ENCODE results near the gene RERE.

Gene RERE

GRCh38 chr1:8753736-8754135 lies 63.7 kb downstream of the RERE start:
- DNase-seq (ENCODE audit: low read depth), result no peak
- TF ChIP-seq CTCF (IDR thresholded peaks at IDR 0.05; ENCODE audit: control insufficient read depth, extremely low read depth, insufficient read depth), result no peak
- H3K4me3 ChIP-seq (ENCODE audit: low read depth, low read length), result no peak overlapping the region

- DNase-seq (ENCODE audit: low read depth), result no peak
- no peak for TF ChIP-seq CTCF (IDR thresholded peaks at IDR 0.05; ENCODE audit: control insufficient read depth, extremely low read depth, insufficient read depth)
- H3K4me3 ChIP-seq (ENCODE audit: low read depth, low read length), result no peak overlapping the region
Observed at GRCh38 chr1:8752921-8753713, 64.3 kb downstream of the RERE start.

GRCh38 chr1:8752411-8752810 lies 65.0 kb downstream of the RERE start:
- no peak overlapping the region for H3K4me3 ChIP-seq (ENCODE audit: low read depth, low read length)
- no peak for DNase-seq (ENCODE audit: low read depth)
- no peak for TF ChIP-seq CTCF (IDR thresholded peaks at IDR 0.05; ENCODE audit: control insufficient read depth, extremely low read depth, insufficient read depth)

- DNase-seq (ENCODE audit: low read depth), result no peak
- no peak for TF ChIP-seq CTCF (IDR thresholded peaks at IDR 0.05; ENCODE audit: control insufficient read depth, extremely low read depth, insufficient read depth)
- no peak overlapping the region for H3K4me3 ChIP-seq (ENCODE audit: low read depth, low read length)
Observed at GRCh38 chr1:8751984-8752383, 65.5 kb downstream of the RERE start.

- no peak for DNase-seq (ENCODE audit: low read depth)
Observed at GRCh38 chr1:8747879-8748825, 69.3 kb downstream of the RERE start.

GRCh38 chr1:8746554-8746953 lies 70.9 kb downstream of the RERE start:
- DNase-seq (ENCODE audit: low read depth), result no peak
- TF ChIP-seq CTCF (IDR thresholded peaks at IDR 0.05; ENCODE audit: control insufficient read depth, extremely low read depth, insufficient read depth), result no peak
- H3K4me3 ChIP-seq (ENCODE audit: low read depth, low read length), result no peak overlapping the region

More at GRCh38 chr1:8747879-8748825, 69.3 kb downstream of the RERE start:
- TF ChIP-seq CTCF (IDR thresholded peaks at IDR 0.05; ENCODE audit: control insufficient read depth, extremely low read depth, insufficient read depth), result no peak
- H3K4me3 ChIP-seq (ENCODE audit: low read depth, low read length), result no peak overlapping the region
